Measurements from ENCODE around the gene CIB4.

CIB4 gene

GRCh38 chr2:26581991-26582842 lies 58.9 kb downstream of the CIB4 start:
- DNase-seq (ENCODE audit: low read depth): no peak

- DNase-seq (ENCODE audit: low read depth): no peak
Observed at GRCh38 chr2:26581266-26581990, 59.7 kb downstream of the CIB4 start.

GRCh38 chr2:26580751-26581150 lies 60.4 kb downstream of the CIB4 start:
- no peak for DNase-seq (ENCODE audit: low read depth)

DNA sequence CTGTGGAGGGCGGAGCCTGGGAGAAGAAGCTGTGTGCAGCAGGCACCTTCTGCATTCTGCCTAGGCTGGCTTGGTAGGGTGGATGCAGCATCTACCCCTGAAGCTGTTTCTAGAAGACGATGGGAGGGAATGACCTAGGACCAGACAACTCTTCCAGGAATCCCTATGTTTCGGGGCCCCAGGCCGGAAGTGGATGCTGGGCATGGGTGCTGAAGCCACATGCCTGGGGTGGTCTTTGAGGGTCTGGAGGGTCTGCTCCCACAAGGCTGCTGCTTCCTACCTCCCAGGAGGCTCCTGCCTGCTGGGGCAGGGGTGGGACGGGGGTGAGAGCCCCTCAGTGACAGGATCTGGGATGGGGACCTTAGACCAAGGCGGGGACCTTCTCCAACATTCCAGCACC lies 61.0 kb downstream of the CIB4 start:
- DNase-seq (ENCODE audit: low read depth): no peak

- no peak for DNase-seq (ENCODE audit: low read depth)
Observed at GRCh38 chr2:26579723-26580040, 61.5 kb downstream of the CIB4 start.

DNA sequence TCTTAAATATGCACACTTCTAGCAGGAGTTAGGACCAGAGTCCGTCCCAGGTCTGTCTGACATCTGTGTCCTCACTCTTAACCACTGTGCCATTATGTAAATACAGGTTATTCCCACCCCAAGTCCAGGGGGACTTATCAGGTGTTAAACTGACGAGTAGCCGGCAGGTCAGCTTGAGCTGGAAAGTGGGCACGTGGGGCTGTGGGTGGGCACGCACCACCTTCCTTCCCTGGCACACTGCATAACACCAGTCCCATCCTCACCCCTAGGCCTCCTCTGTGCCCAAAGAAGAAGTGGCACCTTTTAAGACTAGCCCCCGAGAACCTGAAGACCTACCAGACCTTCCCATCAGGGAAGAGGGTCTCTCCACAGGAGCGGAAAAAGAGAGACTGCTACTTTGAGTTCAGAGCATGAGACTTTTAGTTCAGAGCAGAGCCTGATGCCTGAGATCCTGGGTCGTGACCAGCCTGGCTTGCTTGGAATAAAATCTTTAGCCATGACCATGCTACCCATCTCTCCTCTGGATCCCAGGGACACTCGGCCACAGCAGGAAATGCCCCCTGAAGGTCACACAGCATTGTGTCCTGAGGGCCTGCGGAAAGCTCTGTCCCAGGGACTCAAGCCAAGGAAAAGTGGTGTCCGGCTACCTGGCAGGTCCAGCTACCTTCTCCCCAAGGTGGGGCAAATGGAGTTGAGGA lies 62.0 kb downstream of the CIB4 start:
- no peak for DNase-seq (ENCODE audit: low read depth)

DNA sequence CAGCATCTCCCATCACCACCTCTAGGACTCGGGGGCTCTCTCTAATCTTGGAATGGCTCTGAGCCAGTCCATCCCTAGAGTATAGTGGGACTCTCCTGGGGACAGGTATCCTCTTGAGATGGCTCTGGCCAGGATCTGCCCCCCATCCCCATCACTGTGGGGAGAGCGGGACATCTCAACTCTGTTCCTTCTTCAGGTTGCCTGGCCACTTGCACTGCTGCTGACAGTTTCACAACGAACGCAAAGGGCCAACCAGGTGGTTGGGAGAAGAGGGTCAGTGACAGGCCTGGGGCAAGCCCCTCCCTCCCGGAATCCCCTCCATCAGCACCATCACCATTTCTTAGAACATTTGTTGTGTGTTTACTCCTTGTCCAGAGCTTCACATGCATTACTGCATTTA lies 62.6 kb downstream of the CIB4 start:
- DNase-seq (ENCODE audit: low read depth): no peak

GRCh38 chr2:26578113-26578458 lies 63.1 kb downstream of the CIB4 start:
- no peak for DNase-seq (ENCODE audit: low read depth)

- DNase-seq (ENCODE audit: low read depth): peak; percentile 50
Observed at GRCh38 chr2:26577442-26578112, 63.6 kb downstream of the CIB4 start.

GRCh38 chr2:26576565-26577441 lies 64.4 kb downstream of the CIB4 start:
- DNase-seq (ENCODE audit: low read depth): no peak

DNA sequence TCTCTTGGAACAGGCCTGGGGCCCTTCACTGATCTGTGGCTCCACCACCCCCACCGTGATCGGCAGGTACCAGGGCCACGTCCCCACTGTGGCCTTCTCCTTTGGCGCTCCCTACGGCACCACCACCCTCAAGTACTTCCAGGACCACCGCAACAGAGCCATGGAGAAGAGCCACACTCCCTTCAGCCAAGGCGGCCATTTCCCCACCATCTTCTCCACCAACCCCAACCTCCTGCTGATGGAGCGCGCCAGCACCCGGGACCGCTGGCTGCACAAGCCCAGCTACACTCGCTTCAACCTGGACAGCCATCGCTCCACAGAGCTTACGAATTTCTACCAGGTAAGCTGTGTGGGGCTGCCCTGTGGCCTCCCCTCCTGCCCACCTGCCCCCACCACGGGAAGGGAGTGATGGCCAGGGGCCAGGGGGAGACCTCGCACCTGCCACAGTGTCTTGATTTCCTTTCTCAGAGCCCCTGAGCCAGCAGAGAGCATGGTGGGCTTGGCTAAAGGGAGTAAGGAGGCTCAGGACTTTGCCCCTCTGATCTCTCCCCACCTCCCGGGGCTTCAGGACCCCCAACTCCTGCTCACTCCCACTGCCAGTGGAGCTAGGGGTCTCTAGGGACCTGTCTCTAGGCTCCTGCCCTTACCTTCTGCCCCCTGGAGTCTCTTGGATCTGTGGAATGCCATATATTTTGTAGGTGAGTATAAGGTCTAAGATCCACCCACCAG lies 65.2 kb downstream of the CIB4 start:
- no peak for DNase-seq (ENCODE audit: low read depth)

DNA sequence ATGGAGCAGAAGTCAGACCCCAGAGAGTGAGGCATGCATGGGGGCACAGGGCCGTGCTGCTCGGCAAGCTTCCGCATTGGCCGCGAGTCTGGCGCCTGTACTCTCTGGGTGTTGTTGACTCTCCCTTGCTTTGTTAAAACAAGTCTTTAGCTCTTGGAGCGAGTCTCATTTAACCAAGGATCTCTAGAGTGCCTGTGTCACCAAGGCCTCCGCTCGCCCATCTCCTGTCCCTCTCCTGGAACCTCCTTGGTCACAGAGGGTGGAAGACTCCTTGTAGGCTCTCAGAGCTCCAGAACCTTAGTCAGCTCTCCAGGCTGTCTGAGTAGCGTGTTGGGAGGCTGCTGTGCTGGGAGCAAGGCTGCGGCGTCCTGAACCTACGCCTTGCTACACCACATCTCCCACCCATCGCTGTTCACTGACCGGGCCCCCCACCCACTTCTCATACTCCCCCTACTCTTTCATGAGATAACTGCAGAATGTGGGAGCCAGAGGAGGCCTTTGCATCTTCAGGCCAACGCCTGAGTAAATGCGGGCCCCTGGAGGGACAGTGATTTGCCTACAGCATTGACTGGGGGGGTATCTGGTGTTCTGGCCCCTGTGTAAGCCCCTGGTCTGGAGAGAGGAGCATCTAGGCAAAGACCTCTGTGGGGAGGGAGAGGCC lies 66.1 kb downstream of the CIB4 start:
- DNase-seq (ENCODE audit: low read depth): no peak

- no peak for DNase-seq (ENCODE audit: low read depth)
Observed at GRCh38 chr2:26574066-26574899, 66.9 kb downstream of the CIB4 start.

- DNase-seq (ENCODE audit: low read depth): no peak
Observed at GRCh38 chr2:26573241-26573925, 67.8 kb downstream of the CIB4 start.

DNA sequence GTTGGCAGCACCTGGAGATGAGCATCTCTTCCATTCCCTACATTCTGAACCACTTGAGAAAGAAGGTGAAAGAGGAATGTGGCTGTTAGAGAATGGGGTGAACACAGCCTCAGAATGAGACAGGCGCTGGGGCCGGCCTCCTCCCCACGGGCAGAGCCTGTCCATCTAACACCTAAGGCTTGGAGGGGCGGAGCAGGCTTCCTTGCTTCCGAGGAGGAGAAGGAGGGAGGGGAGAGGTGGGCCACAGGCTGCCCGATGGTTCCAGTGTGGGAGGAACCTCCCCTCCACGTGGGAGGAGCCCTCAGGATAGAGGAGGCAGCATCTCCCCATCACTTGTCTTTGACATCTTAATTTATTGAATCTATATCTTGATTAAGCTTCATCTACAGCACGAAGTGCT lies 68.6 kb downstream of the CIB4 start:
- no peak for DNase-seq (ENCODE audit: low read depth)

DNA sequence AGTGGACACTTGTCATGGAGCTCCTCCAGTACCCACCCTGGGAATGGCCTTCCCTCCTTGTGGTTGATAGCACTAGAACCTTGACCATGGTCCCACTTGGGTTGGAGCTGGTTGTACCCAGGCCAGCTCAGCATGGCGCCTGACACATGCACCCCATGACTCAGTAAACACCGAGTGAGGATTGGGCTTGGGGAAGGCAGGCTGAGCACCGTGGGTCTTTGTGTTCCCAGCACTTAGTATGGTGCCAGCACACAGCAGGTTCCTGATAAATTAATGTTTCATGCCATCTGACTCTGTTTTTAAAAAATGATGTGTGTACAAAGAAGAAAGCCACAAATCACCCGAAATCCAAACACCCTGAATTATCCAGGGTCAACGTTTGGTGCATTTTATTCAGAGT lies 69.8 kb downstream of the CIB4 start:
- no peak for DNase-seq (ENCODE audit: low read depth)

GRCh38 chr2:26570083-26570430 lies 71.1 kb downstream of the CIB4 start:
- no peak for DNase-seq (ENCODE audit: low read depth)

GRCh38 chr2:26569216-26570082 lies 71.7 kb downstream of the CIB4 start:
- DNase-seq (ENCODE audit: low read depth): no peak

All from stimulated activated CD8-positive, alpha-beta memory T cell treated with anti-CD3 and anti-CD28 coated beads, Interleukin-12 subunit alpha, Interleukin-12 subunit beta, amount 100 ng/mL, for 1 hour (primary cell).